PC-3 (cell line): ENCODE data around the gene FBXL7. TPM values are rescaled to one million over a fixed set of nuclear protein-coding genes. Genes with fewer than 3 reads are reported as not detected.

Experiments used
- ATAC-seq: fragments of 200-7000 bp; cut with Tn5 transposase; 2 replicates; pipeline ENCODE4 v1.9.1; 2020; ENCODE audit warnings: mild to moderate bottlenecking, moderate library complexity
- BruUV-seq: library from RNA; stranded (reverse); fragments of 400-500 nt; replicated peaks from 2 replicates; lab custom pipeline; 2021; lab: Mats Ljungman, UMichigan
- CTCF ChIA-PET: fragments of 300-600 bp; sonication (Branson Sonifier 250); formaldehyde crosslinking; loops from one replicate; lab custom pipeline; 2022; ENCODE audit warnings: antibody characterized with exemption; lab: Charles Lee
- POLR2A ChIA-PET: fragments of 300-600 bp; sonication (Branson Sonifier 250); formaldehyde crosslinking; loops from one replicate; lab custom pipeline; 2022; ENCODE audit warnings: antibody characterized with exemption; ENCODE audit not compliant: unreplicated experiment; lab: Charles Lee
- DNase-seq: peaks from one replicate; pipeline ENCODE4 v3.0.0-alpha.2; 2015
- H2AFZ ChIP-seq: fragments of 300-600 bp; sonication (generic); 2 replicates; pipeline ENCODE4 v1.6.0; 2016; ENCODE audit warnings: antibody characterized with exemption, low read length
- H3F3A ChIP-seq: fragments of 300-600 bp; sonication (generic); one replicate; pipeline ENCODE4 v1.6.0; 2017; ENCODE audit warnings: antibody characterized with exemption, low read length, control low read depth, mild to moderate bottlenecking; ENCODE audit not compliant: unreplicated experiment
- H3K27ac ChIP-seq: fragments of 300-600 bp; sonication (generic); 2 replicates; pipeline ENCODE4 v1.5.1; 2016; ENCODE audit warnings: mild to moderate bottlenecking, low read length
- H3K27me3 ChIP-seq: fragments of 300-600 bp; sonication (generic); 2 replicates; pipeline ENCODE4 v1.6.1; 2016; ENCODE audit warnings: low read length, mixed read lengths
- H3K36me3 ChIP-seq: fragments of 300-600 bp; sonication (generic); 2 replicates; pipeline ENCODE4 v1.6.1; 2016; ENCODE audit warnings: low read depth, mixed run types, low read length, mixed read lengths
- H3K4me1 ChIP-seq: fragments of 300-600 bp; sonication (generic); 2 replicates; pipeline ENCODE4 v1.5.1; 2016; ENCODE audit warnings: low read length; ENCODE audit not compliant: insufficient read depth
- H3K4me2 ChIP-seq: fragments of 300-600 bp; sonication (generic); 2 replicates; pipeline ENCODE4 v1.6.0; 2016; ENCODE audit warnings: low read length
- H3K4me3 ChIP-seq: fragments of 300-600 bp; sonication (generic); 2 replicates; pipeline ENCODE4 v1.5.1; 2016; ENCODE audit warnings: mild to moderate bottlenecking, low read length, mixed read lengths
- H3K79me2 ChIP-seq: fragments of 300-600 bp; sonication (generic); 2 replicates; pipeline ENCODE4 v1.6.1; 2017; ENCODE audit warnings: low read length, mixed read lengths
- H3K9ac ChIP-seq: fragments of 300-600 bp; sonication (generic); 2 replicates; pipeline ENCODE4 v1.6.0; 2016; ENCODE audit warnings: mild to moderate bottlenecking, low read length
- H3K9me2 ChIP-seq: fragments of 300-600 bp; sonication (generic); replicated peaks from 2 replicates; pipeline ENCODE4 v1.6.1; 2016; ENCODE audit warnings: mixed run types, low read length, mixed read lengths
- H3K9me3 ChIP-seq: fragments of 300-600 bp; sonication (generic); 2 replicates; pipeline ENCODE4 v1.6.1; 2016; ENCODE audit warnings: low read length, mixed read lengths
- H4K20me1 ChIP-seq: fragments of 300-600 bp; sonication (generic); 2 replicates; pipeline ENCODE4 v1.6.1; 2016; ENCODE audit warnings: low read length, mixed read lengths
- EZH2 ChIP-seq: fragments of 300-600 bp; sonication (generic); IDR thresholded peaks from one replicate; pipeline ENCODE4 v1.6.1; 2017; ENCODE audit warnings: antibody characterized with exemption, mild to moderate bottlenecking, low read length; ENCODE audit not compliant: unreplicated experiment
- EZH2phosphoT487 ChIP-seq: fragments of 300-600 bp; sonication (generic); IDR thresholded peaks from 2 replicates; pipeline ENCODE4 v1.6.1; 2018; ENCODE audit warnings: mild to moderate bottlenecking, antibody characterized with exemption, low read length, borderline replicate concordance
- intact Hi-C: fragments of 100-400 bp; cut with micrococcal nuclease; formaldehyde crosslinking; loops from 2 replicates; pipeline ENCODE4 v1.9.0; 2023
- total RNA-seq: library from RNA; depleted of rRNA; stranded (reverse); fragments of >200 nt; gene quantifications from 2 replicates; pipeline ENCODE4 v1.2.3, GENCODE V29; 2014
- TF ChIP-seq, protein P1 (sequence below): fragments of 300-600 bp; sonication (generic); conservative IDR thresholded peaks from 2 replicates; pipeline ENCODE4 v1.5.1; 2017; ENCODE audit warnings: antibody characterized with exemption, low read depth, mild to moderate bottlenecking, low read length

Gene FBXL7
- total RNA-seq, 1 experiment from 2014 or later, result 0.18 TPM

DNA sequence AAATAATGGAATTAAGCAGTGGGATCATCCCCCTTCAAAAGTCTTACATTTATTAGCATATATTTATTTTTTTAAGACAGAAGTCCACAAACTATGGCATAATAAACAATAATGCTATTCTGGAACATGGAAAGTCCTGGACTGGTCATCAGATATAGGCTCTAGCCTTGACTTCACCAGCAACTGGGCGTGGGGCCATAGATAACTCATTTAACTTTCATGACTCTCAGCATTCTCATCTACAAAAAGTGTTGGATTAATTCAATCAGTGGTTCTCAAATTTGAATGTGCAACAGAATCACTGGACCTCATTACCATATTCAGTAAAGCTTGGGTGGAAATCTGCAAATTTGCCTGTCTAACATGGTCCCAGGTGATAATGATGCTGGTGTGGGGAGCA is 253.8 kb downstream of the FBXL7 start:
- H3K27ac ChIP-seq, result no peak overlapping the region
- ChIA-PET CTCF (no interaction called here), POLR2A (no interaction called here)
- DNase-seq (no peak), ATAC-seq (no peak)
- H3K4me3 ChIP-seq, result no peak overlapping the region
- no peaks in the 10 kb centered on the region for H3K79me2 ChIP-seq
- H2AFZ ChIP-seq, result no peak overlapping the region
- H3K27me3 ChIP-seq, result no peaks in the 10 kb centered on the region
- no peaks in the 10 kb centered on the region for H3K9me2 ChIP-seq
- no TSS peak for BruUV-seq
- no peaks in the 10 kb centered on the region for H4K20me1 ChIP-seq
- H3K4me1 ChIP-seq, result no peaks in the 10 kb centered on the region
- H3K4me2 ChIP-seq, result no peak overlapping the region
- H3K9me3 ChIP-seq, result peaks cover 20% of the 10 kb centered on the region; the same call in 1 of the 2 replicates
- H3F3A ChIP-seq, result no peaks in the 10 kb centered on the region
- TF ChIP-seq EZH2 (no peak), EZH2phosphoT487 (no peak)
- TF ChIP-seq, protein P1, sequence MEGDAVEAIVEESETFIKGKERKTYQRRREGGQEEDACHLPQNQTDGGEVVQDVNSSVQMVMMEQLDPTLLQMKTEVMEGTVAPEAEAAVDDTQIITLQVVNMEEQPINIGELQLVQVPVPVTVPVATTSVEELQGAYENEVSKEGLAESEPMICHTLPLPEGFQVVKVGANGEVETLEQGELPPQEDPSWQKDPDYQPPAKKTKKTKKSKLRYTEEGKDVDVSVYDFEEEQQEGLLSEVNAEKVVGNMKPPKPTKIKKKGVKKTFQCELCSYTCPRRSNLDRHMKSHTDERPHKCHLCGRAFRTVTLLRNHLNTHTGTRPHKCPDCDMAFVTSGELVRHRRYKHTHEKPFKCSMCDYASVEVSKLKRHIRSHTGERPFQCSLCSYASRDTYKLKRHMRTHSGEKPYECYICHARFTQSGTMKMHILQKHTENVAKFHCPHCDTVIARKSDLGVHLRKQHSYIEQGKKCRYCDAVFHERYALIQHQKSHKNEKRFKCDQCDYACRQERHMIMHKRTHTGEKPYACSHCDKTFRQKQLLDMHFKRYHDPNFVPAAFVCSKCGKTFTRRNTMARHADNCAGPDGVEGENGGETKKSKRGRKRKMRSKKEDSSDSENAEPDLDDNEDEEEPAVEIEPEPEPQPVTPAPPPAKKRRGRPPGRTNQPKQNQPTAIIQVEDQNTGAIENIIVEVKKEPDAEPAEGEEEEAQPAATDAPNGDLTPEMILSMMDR, result no peak
- intact Hi-C loops, result no loop called here
- H3K9ac ChIP-seq, result no peak overlapping the region
- no peaks in the 10 kb centered on the region for H3K36me3 ChIP-seq

DNA sequence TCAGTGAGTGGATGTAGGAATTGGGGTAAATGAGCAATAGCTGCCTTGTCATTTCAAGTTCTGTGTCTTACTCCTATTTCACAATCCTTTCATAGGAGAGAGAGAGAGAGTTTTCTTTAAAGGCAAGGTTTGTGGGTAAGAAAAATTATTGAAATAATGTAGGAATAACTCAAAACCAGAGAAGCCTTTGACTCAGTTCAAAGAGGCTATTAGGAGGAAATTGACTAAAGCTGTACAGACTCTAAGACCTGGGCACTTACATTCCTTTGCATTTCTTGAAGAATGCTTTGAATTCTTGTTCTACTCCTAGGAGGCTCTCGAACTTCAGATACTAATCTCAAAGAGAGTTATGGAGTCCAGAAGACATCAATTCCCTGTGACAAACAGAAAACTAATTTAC is 257.1 kb downstream of the FBXL7 start:
- no TSS peak for BruUV-seq
- no peak overlapping the region for H2AFZ ChIP-seq
- no peaks in the 10 kb centered on the region for H3K4me1 ChIP-seq
- H3K27me3 ChIP-seq, result no peaks in the 10 kb centered on the region
- H3K27ac ChIP-seq, result no peak overlapping the region
- H4K20me1 ChIP-seq, result no peaks in the 10 kb centered on the region
- ChIA-PET POLR2A (no interaction called here), CTCF (no interaction called here)
- no peak overlapping the region for H3K4me3 ChIP-seq
- H3K9me3 ChIP-seq, result peaks cover 16% of the 10 kb centered on the region; the same call in 1 of the 2 replicates
- intact Hi-C loops, result no loop called here
- DNase-seq, result no peak
- H3K36me3 ChIP-seq, result no peaks in the 10 kb centered on the region
- ATAC-seq, result no peak
- H3K9me2 ChIP-seq, result no peaks in the 10 kb centered on the region
- no peaks in the 10 kb centered on the region for H3K79me2 ChIP-seq
- TF ChIP-seq EZH2phosphoT487 (no peak), EZH2 (no peak)
- TF ChIP-seq, protein P1, result no peak
- no peaks in the 10 kb centered on the region for H3F3A ChIP-seq
- H3K9ac ChIP-seq, result no peak overlapping the region
- no peak overlapping the region for H3K4me2 ChIP-seq

DNA sequence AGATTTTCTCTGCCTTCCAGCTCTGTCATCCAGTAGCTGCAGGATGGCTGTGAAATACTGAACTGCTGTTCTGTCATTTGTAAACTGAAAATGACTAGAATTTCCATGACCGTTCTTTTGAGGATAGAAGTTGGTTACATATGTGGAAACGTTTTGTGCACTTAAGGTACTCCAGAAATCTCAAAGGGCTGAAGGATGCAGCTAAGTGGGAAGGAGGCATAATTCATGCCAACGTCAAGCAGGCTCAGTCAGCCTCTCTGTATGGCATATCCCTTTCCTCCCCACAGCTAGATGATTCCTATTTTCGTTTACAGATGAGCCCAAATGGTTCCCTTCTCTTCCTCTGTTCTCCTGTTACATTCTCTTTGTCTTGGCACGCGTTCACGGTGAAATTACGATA is 257.6 kb downstream of the FBXL7 start:
- intact Hi-C loops, result no loop called here
- Histone ChIP-seq H3K27ac (no peak overlapping the region), H3K36me3 (no peaks in the 10 kb centered on the region), H3K27me3 (no peaks in the 10 kb centered on the region), H4K20me1 (no peaks in the 10 kb centered on the region), H2AFZ (no peak overlapping the region), H3K9me3 (peaks cover 16% of the 10 kb centered on the region; the same call in 1 of the 2 replicates), H3F3A (no peaks in the 10 kb centered on the region), H3K4me3 (no peak overlapping the region), H3K9ac (no peak overlapping the region), H3K79me2 (no peaks in the 10 kb centered on the region), H3K4me1 (no peaks in the 10 kb centered on the region), H3K4me2 (no peak overlapping the region), H3K9me2 (no peaks in the 10 kb centered on the region)
- ChIA-PET CTCF (no interaction called here), POLR2A (no interaction called here)
- DNase-seq (no peak), ATAC-seq (no peak)
- no TSS peak for BruUV-seq
- TF ChIP-seq, protein P1, result no peak
- no peak for TF ChIP-seq EZH2
- TF ChIP-seq EZH2phosphoT487, result no peak
